Lower lobe of right lung (tissue), 2 donors: ENCODE results near the gene UBE2I. TPM values are rescaled to one million over a fixed set of nuclear protein-coding genes. Genes with fewer than 3 reads are reported as not detected.

Experiments used
- ATAC-seq, 2 donors: fragments of 200-7000 bp; cut with Tn5 transposase; one replicate each; pipeline ENCODE4 v1.9.1; 2020 to 2022; ENCODE audit warnings: mild to moderate bottlenecking in 2 of 2, moderate library complexity in 2 of 2
- DNase-seq: peaks from one replicate; pipeline ENCODE4 v3.0.0-alpha.2; 2020
- H3K27ac ChIP-seq: fragments of 200-600 bp; one replicate; pipeline ENCODE4 v1.8.0; 2022
- H3K27me3 ChIP-seq: fragments of 200-600 bp; one replicate; pipeline ENCODE4 v1.8.0; 2022; ENCODE audit warnings: low read depth
- H3K36me3 ChIP-seq: fragments of 200-600 bp; one replicate; pipeline ENCODE4 v1.8.0; 2022; ENCODE audit warnings: mild to moderate bottlenecking
- H3K4me1 ChIP-seq: fragments of 200-600 bp; one replicate; pipeline ENCODE4 v1.8.0; 2022
- H3K4me3 ChIP-seq: fragments of 200-600 bp; one replicate; pipeline ENCODE4 v1.8.0; 2022; ENCODE audit warnings: mild to moderate bottlenecking
- H3K9me3 ChIP-seq: fragments of 200-600 bp; one replicate; pipeline ENCODE4 v1.8.0; 2022
- intact Hi-C: fragments of 100-400 bp; cut with DNase I; formaldehyde crosslinking; loops from one replicate; pipeline ENCODE4 v1.11.0; 2022
- total RNA-seq: library from RNA; stranded (reverse); fragmentation: NEBNext Ultra II Directional; extraction: Animal tissue kit (Norgen Biotek cat#: 25700); gene quantifications from one replicate; pipeline ENCODE4 v1.2.1, GENCODE V29; 2021
- TF ChIP-seq, protein P1 (sequence below): fragments of 200-600 bp; IDR thresholded peaks from one replicate; pipeline ENCODE4 v1.8.0; 2022; ENCODE audit warnings: antibody characterized with exemption, mild to moderate bottlenecking
- donor health status: DM: no; HTN: yes; CAD: no; lungs with severe emphysema.

UBE2I gene
- total RNA-seq, 1 donor from 2014 or later, result 93.4 TPM

GRCh38 chr16:1275791-1276579 is 33.5 kb upstream of the UBE2I start:
- no peaks in the 10 kb centered on the region for H3K36me3 ChIP-seq
- TF ChIP-seq, protein P1, sequence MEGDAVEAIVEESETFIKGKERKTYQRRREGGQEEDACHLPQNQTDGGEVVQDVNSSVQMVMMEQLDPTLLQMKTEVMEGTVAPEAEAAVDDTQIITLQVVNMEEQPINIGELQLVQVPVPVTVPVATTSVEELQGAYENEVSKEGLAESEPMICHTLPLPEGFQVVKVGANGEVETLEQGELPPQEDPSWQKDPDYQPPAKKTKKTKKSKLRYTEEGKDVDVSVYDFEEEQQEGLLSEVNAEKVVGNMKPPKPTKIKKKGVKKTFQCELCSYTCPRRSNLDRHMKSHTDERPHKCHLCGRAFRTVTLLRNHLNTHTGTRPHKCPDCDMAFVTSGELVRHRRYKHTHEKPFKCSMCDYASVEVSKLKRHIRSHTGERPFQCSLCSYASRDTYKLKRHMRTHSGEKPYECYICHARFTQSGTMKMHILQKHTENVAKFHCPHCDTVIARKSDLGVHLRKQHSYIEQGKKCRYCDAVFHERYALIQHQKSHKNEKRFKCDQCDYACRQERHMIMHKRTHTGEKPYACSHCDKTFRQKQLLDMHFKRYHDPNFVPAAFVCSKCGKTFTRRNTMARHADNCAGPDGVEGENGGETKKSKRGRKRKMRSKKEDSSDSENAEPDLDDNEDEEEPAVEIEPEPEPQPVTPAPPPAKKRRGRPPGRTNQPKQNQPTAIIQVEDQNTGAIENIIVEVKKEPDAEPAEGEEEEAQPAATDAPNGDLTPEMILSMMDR, result no peak
- no peak overlapping the region for H3K4me3 ChIP-seq
- H3K4me1 ChIP-seq, result peaks cover 5% of the 10 kb centered on the region
- H3K27me3 ChIP-seq, result peaks cover 35% of the 10 kb centered on the region
- no peak for ATAC-seq
- no peaks in the 10 kb centered on the region for H3K9me3 ChIP-seq
- DNase-seq, result no peak
- no peak overlapping the region for H3K27ac ChIP-seq
- intact Hi-C loops, result no loop called here

DNA sequence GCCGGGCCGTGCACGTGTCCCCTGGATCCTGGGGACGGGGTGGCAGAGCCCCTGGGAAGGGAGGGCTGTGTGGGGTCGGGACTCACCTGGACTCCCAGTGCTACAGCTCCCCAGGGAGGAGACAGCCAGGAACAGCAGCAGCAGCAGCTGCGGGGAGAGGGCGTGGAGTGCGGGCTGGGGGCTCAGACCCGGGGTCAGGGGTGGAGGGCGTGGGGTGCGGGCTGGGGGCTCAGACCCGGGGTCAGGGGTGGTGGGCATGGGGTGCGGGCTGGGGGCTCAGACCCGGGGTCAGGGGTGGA is 32.9 kb upstream of the UBE2I start:
- DNase-seq (no peak), ATAC-seq (no peak)
- intact Hi-C loops, result no loop called here
- H3K36me3 ChIP-seq, result no peaks in the 10 kb centered on the region
- H3K9me3 ChIP-seq, result no peaks in the 10 kb centered on the region
- TF ChIP-seq, protein P1, result no peak
- H3K27me3 ChIP-seq, result peaks cover 35% of the 10 kb centered on the region
- H3K4me1 ChIP-seq, result peaks cover 5% of the 10 kb centered on the region
- H3K27ac ChIP-seq, result no peak overlapping the region
- H3K4me3 ChIP-seq, result no peak overlapping the region

DNA sequence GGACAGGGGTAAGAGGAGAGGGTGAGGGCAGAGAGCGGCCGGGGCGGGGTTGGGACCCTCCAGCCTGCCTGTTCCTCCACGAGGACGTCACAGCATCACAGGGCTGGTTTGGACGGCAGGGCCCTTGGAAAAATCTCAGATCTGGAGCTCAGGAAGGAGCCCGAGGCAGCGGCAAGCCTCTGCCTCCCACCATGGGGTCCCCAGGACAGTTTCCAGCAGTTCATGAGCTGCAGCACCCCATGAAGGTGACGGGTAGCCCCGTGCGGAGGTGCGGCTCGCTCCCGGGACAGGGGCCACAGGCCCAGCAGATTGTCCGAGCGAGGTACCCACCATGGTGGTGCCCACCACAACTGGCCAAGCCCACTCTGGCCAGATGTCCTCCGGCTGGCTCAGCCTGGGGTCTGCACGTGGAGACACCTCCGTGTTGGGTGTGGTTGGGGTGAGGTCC is 32.3 kb upstream of the UBE2I start:
- H3K4me1 ChIP-seq, result no peaks in the 10 kb centered on the region
- H3K36me3 ChIP-seq, result no peaks in the 10 kb centered on the region
- TF ChIP-seq, protein P1, result no peak
- DNase-seq, result no peak
- ATAC-seq, result no peak
- peaks cover 35% of the 10 kb centered on the region for H3K27me3 ChIP-seq
- H3K9me3 ChIP-seq, result no peaks in the 10 kb centered on the region
- intact Hi-C loops, result no loop called here
- H3K27ac ChIP-seq, result no peak overlapping the region
- no peak overlapping the region for H3K4me3 ChIP-seq

- H3K27me3 ChIP-seq, result peaks cover 32% of the 10 kb centered on the region
- DNase-seq, result no peak
- no peak for ATAC-seq
- H3K4me1 ChIP-seq, result no peaks in the 10 kb centered on the region
- no peaks in the 10 kb centered on the region for H3K36me3 ChIP-seq
- TF ChIP-seq, protein P1, result no peak
- intact Hi-C loops, result no loop called here
- H3K27ac ChIP-seq, result no peak overlapping the region
- H3K4me3 ChIP-seq, result no peak overlapping the region
- no peaks in the 10 kb centered on the region for H3K9me3 ChIP-seq
Observed at GRCh38 chr16:1277617-1278282, 31.7 kb upstream of the UBE2I start.

DNA sequence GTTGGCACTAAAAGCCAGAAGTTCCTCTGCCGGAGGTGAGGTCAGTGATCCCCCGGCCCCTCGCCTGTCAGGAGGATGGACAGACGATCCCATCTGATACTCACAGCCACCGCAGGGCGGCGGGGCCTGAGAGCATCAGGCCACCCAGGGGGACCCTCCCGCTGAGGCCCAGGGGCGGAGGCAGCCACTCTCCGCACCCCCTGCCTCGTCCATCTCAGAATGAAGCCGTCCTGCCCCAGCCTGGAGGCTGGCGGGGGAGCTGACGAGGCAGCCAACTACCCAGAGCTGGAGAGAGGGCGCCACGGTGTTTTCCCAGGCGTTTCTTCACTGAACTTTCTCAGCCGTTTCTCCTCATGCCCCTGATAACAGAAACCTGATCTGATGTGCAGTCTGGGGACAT is 31.0 kb upstream of the UBE2I start:
- H3K27me3 ChIP-seq, result peaks cover 38% of the 10 kb centered on the region
- no peak overlapping the region for H3K27ac ChIP-seq
- intact Hi-C loops, result no loop called here
- no peak for DNase-seq
- H3K4me1 ChIP-seq, result no peaks in the 10 kb centered on the region
- TF ChIP-seq, protein P1, result no peak
- no peak for ATAC-seq
- H3K4me3 ChIP-seq, result no peak overlapping the region
- no peaks in the 10 kb centered on the region for H3K36me3 ChIP-seq
- no peaks in the 10 kb centered on the region for H3K9me3 ChIP-seq
